ENCODE data around the gene ZNF579.
"Not testable (repeated sequence)": the region's sequence is repeated elsewhere in the genome, so short reads cannot be mapped to it uniquely, and the experiment has no call there.

Gene ZNF579

DNA sequence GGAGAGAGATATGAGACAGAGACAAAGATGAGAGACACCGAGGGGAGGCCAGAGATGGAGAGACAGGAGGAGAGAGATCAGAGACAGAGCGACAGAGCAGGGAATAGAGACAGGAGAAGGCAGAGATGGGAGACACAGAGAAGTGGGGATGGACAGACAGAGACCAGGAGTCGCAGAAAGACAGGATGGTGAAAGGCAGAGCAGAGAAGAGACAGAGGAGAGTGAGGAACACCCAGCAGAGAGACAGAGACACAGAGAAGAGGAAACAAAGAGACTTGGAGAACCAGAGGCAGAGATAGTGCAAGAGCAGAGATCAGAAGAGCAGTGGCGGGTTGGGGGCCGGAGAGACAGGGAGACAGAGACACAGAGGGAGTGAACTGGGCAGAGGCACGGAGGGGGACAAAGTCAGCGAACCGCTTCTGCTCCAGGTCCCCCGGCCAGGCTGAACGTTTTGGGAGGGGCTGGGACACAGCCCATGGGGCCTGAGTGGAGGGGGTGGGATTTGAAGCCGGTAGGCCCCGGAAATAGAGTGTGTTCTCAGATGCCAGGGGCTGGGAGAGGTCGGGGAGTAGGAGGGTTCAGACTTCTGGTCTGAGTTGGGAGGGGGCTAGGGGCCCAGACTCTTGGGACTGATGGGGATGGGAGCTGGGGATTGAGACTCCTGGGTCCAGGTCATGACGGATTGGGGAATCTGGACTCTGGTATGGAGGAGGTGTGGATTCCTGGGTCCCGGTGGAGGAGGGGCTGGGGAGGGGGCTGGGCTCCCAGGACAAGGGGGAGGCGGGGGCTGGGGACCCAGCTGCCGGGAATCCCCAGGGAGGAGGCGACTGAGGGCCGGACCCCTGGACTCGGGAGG lies 654 bp downstream of the ZNF579 start:
- DNase-seq (ENCODE audit: insufficient read length, low spot score): peak; percentile 73
- peak; percentile 35 for TF ChIP-seq POLR2A (IDR thresholded peaks at IDR 0.05; ENCODE audit: low read depth, low read length)
- no peak for FAIRE-seq

GRCh38 chr19:55578761-55579747 lies 1.6 kb downstream of the ZNF579 start:
- no peak for DNase-seq (ENCODE audit: insufficient read length, low spot score)
- no peak for TF ChIP-seq POLR2A (IDR thresholded peaks at IDR 0.05; ENCODE audit: low read depth, low read length)

DNA sequence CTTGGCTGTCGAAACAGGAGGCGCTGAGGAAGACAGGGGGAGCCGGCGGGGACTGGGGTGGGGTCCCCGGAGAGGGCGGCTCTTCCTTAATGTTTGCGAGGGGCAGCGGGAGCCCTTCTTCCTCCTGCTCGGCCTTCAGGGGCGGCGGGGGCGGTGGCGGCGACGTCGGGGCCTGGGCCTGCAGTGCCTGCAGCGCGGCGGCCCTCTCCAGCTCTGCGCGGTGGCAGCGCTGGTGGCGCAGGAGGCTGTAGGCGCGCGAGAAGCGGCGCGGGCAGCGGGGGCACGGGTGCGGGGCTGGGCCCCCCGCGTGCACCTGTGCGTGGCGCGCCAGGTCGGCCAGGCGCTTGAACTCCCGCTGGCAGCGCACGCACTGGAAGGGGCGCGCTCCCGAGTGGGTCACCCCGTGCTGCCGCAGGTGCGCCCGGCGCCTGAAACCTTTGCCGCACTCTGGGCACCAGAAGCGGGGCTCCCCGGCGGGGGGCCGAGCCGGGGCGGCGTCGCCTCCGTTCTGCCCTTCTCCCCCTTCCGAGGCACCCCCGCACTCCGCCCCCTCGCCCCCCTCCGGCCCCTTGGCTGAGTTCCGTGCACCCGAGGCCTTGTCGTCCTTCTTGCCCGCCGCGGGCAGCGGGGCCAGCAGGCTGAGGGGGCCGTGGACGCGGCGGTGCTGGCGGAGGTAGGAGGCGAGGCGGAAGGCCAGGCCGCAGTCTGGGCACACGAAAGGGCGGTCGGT lies 2.5 kb downstream of the ZNF579 start:
- no peak for DNase-seq (ENCODE audit: insufficient read length, low spot score)
- no peak for FAIRE-seq
- TF ChIP-seq POLR2A (IDR thresholded peaks at IDR 0.05; ENCODE audit: low read depth, low read length): no peak

More at GRCh38 chr19:55578761-55579747, 1.6 kb downstream of the ZNF579 start:
- no peak for FAIRE-seq

- FAIRE-seq (no peak), DNase-seq (ENCODE audit: insufficient read length, low spot score) (no peak)
- TF ChIP-seq POLR2A (IDR thresholded peaks at IDR 0.05; ENCODE audit: low read depth, low read length): no peak
Measured at GRCh38 chr19:55576746-55577145, 3.9 kb downstream of the ZNF579 start.

DNA sequence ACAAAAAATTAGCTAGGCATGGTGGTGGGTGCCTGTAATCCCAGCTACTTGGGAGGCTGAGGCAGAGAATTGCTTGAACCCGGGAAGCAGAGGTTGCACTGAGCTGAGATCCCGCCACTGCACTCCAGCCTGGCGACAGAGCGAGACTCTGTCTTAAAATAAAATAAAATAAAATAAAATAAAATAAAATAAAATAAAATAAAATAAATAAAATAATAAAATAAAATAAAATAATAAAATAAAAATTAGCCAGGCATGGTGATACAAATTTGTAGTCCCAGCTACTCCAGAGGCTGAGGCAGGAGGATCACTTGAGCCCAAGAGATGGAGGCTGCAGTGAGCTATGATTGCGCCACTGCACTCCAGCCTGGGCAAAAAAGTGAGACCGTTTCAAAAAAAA lies 6.7 kb downstream of the ZNF579 start:
- not testable (repeated sequence) for DNase-seq (ENCODE audit: insufficient read length, low spot score); FAIRE-seq

GRCh38 chr19:55569477-55569876 lies 11.2 kb downstream of the ZNF579 start:
- not testable (repeated sequence) for DNase-seq (ENCODE audit: insufficient read length, low spot score); FAIRE-seq

DNA sequence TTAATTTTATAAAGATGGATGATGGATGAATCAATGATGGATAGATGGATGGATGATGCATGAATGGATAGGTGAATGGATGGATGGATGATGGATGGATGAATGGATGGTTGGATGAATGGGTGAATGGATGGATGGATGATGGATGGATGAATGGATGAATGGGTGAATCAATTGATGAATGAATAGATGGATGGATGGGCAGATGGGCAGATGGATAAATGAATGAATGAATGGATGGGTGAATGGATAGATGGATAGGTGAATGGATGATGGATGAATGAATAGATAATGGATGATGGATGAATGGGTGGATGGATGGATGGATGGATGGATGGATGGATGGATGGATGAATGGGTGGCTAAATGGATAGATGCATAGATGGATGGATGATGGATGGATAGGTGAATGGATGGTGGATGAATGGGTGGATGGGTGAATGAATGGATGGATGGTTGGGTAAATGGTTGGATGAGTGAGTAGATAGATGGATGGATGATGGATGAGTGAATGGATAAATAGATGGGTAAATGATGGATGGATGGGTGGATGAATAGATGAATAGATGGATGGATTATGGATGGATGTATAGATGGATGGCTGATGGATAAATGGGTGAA lies 12.8 kb downstream of the ZNF579 start:
- TF ChIP-seq POLR2A (IDR thresholded peaks at IDR 0.05; ENCODE audit: low read depth, low read length): no peak
- no peak for FAIRE-seq
- DNase-seq (ENCODE audit: insufficient read length, low spot score): no peak

- FAIRE-seq (no peak), DNase-seq (ENCODE audit: insufficient read length, low spot score) (no peak)
- TF ChIP-seq POLR2A (IDR thresholded peaks at IDR 0.05; ENCODE audit: low read depth, low read length): no peak
Measured at GRCh38 chr19:55566823-55567222, 13.8 kb downstream of the ZNF579 start.

DNA sequence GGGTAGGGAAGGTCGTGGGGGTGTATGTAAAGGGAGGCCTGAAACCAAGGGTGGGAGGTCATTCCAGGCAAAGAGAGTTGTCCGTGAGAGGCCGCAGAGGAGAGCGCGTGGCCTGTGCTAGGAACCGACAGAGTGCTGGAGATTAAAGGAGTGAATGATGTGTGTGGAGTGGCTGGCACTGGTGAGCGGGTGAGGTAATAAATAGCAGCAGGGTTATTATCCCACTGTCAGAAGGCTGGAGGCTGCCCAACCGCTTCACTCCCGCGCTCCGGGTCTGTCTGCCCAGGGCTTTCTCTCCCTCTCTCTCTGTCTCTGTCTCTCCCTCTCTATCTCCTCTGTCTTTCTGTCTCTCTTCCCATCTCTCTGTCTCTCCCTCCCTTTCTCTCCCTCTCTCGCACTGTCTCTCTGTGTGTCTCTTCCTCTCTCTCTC lies 17.4 kb downstream of the ZNF579 start:
- FAIRE-seq (no peak), DNase-seq (ENCODE audit: insufficient read length, low spot score) (no peak)
- no peak for TF ChIP-seq POLR2A (IDR thresholded peaks at IDR 0.05; ENCODE audit: low read depth, low read length)

DNA sequence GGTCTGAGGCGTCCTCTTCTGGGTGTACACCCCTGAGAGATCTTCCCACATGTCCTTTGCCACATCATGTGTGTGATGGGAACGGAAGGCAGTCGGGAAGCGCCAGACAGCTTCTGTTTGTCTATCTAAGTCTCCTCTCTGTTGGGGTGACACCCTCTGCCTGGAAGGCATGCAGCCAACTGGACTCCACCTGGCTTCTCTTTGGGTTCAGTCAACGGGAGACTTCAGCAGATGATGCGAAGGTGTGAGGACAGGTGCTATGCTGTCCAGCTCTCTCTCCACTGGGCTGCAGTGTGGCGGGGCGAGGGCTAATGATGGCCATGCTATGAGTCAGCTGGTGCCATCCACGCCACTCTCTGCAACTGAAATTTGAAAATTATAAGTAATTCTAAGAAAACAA lies 21.0 kb downstream of the ZNF579 start:
- TF ChIP-seq POLR2A (IDR thresholded peaks at IDR 0.05; ENCODE audit: low read depth, low read length): no peak
- FAIRE-seq (no peak), DNase-seq (ENCODE audit: insufficient read length, low spot score) (no peak)

GRCh38 chr19:55554741-55555152 lies 25.9 kb downstream of the ZNF579 start:
- FAIRE-seq (no peak), DNase-seq (ENCODE audit: insufficient read length, low spot score) (no peak)

GRCh38 chr19:55554302-55554701 lies 26.3 kb downstream of the ZNF579 start:
- TF ChIP-seq POLR2A (IDR thresholded peaks at IDR 0.05; ENCODE audit: low read depth, low read length): no peak
- no peak for FAIRE-seq
- DNase-seq (ENCODE audit: insufficient read length, low spot score): no peak

More at GRCh38 chr19:55554741-55555152, 25.9 kb downstream of the ZNF579 start:
- no peak for TF ChIP-seq POLR2A (IDR thresholded peaks at IDR 0.05; ENCODE audit: low read depth, low read length)

All from H54 (cell line).